K562 (cell line): ENCODE data around the gene POLD4. TPM values are rescaled to one million over a fixed set of nuclear protein-coding genes. Genes with fewer than 3 reads are reported as not detected.

Experiments
- BCOR ChIP-seq: fragments of 450-650 bp; IDR thresholded peaks from 2 replicates; pipeline ENCODE4 v1.6.1; 2016
- CBFB ChIP-seq: sonication (generic); formaldehyde crosslinking; IDR thresholded peaks from 2 replicates; pipeline ENCODE4 v1.4.0; 2020; ENCODE audit warnings: mild to moderate bottlenecking, missing genetic modification reagents
- CC2D1A ChIP-seq: fragments of 450-650 bp; IDR thresholded peaks from 2 replicates; pipeline ENCODE4 v1.6.1; 2017; ENCODE audit warnings: mild to moderate bottlenecking
- CREBBP ChIP-seq: IDR thresholded peaks from one replicate; pipeline ENCODE4 v1.6.1; 2012; ENCODE audit warnings: low read depth, mild to moderate bottlenecking, control low read depth, inconsistent platforms, low read length
- DPF2 ChIP-seq: fragments of 450-650 bp; IDR thresholded peaks from 2 replicates; pipeline ENCODE4 v1.6.1; 2016
- HCFC1 ChIP-seq: IDR thresholded peaks from 2 replicates; pipeline ENCODE4 v1.6.1; 2012; ENCODE audit warnings: low read depth, low read length, improper control_type of control experiment
- HDAC2 ChIP-seq: fragments of 450-650 bp; IDR thresholded peaks from 2 replicates; pipeline ENCODE4 v1.6.1; 2016; ENCODE audit warnings: mild to moderate bottlenecking
- KDM2B ChIP-seq: fragments of 250-450 bp; sonication (Bioruptor Pico); IDR thresholded peaks from 2 replicates; pipeline ENCODE4 v1.8.0; 2021; ENCODE audit warnings: mild to moderate bottlenecking, moderate library complexity
- MED1 ChIP-seq: sonication (generic); formaldehyde crosslinking; IDR thresholded peaks from 2 replicates; pipeline ENCODE4 v1.8.1; 2023; ENCODE audit warnings: missing genetic modification reagents, borderline replicate concordance
- MTA1 ChIP-seq: fragments of 450-650 bp; IDR thresholded peaks from 2 replicates; pipeline ENCODE4 v1.6.1; 2017; ENCODE audit warnings: borderline replicate concordance
- NEUROD1 ChIP-seq: fragments of 150-350 bp; IDR thresholded peaks from 2 replicates; pipeline ENCODE4 v1.6.1; 2014; ENCODE audit warnings: borderline replicate concordance, low read length, low read depth; ENCODE audit not compliant: partially characterized antibody
- NFE2L1 ChIP-seq: fragments of 450-650 bp; IDR thresholded peaks from 2 replicates; pipeline ENCODE4 v1.6.1; 2016; ENCODE audit warnings: missing genetic modification characterization, low read depth, mild to moderate bottlenecking, missing compliant biosample characterization, moderate library complexity, borderline replicate concordance
- NONO ChIP-seq, 2 experiments: fragments of 200-400 bp in 1 of 2; fragments of 450-650 bp in 1 of 2; formaldehyde crosslinking in 1 of 2; IDR thresholded peaks; 2 replicates each; pipeline ENCODE4 v1.6.1; 2017; ENCODE audit warnings: low read depth in 2 of 2, mild to moderate bottlenecking in 2 of 2, moderate library complexity in 2 of 2, low read length in 1 of 2
- PCBP1 ChIP-seq: fragments of 200-400 bp; formaldehyde crosslinking; IDR thresholded peaks from 2 replicates; pipeline ENCODE4 v1.6.1; 2018; ENCODE audit warnings: mild to moderate bottlenecking, low read depth, low read length; ENCODE audit not compliant: poor library complexity, severe bottlenecking
- RREB1 ChIP-seq: fragments of 250-450 bp; sonication (Bioruptor Pico); IDR thresholded peaks from 2 replicates; pipeline ENCODE4 v1.4.0; 2020
- RUNX1 ChIP-seq: sonication (generic); IDR thresholded peaks from 2 replicates; pipeline ENCODE4 v1.6.1; 2016; ENCODE audit warnings: antibody characterized with exemption, low read depth
- SAFB2 ChIP-seq: fragments of 200-400 bp; formaldehyde crosslinking; IDR thresholded peaks from 2 replicates; pipeline ENCODE4 v1.6.1; 2018; ENCODE audit warnings: borderline replicate concordance, low read length, low read depth, moderate library complexity; ENCODE audit not compliant: severe bottlenecking
- SRSF9 ChIP-seq: fragments of 200-400 bp; formaldehyde crosslinking; IDR thresholded peaks from 2 replicates; pipeline ENCODE4 v1.6.1; 2017; ENCODE audit warnings: low read depth, low read length, borderline replicate concordance
- TCF15 ChIP-seq: fragments of 250-450 bp; sonication (Bioruptor Pico); IDR thresholded peaks from 2 replicates; pipeline ENCODE4 v1.8.0; 2022; ENCODE audit warnings: moderate library complexity, mild to moderate bottlenecking, inconsistent platforms
- TGIF2 ChIP-seq: sonication (generic); formaldehyde crosslinking; IDR thresholded peaks from 2 replicates; pipeline ENCODE4 v1.8.1; 2022; ENCODE audit warnings: mild to moderate bottlenecking, missing genetic modification reagents, moderate library complexity
- TRIM28 ChIP-seq: fragments of 450-650 bp; IDR thresholded peaks from 2 replicates; pipeline ENCODE4 v1.6.1; 2017
- ZFX ChIP-seq: sonication (generic); formaldehyde crosslinking; IDR thresholded peaks from 2 replicates; pipeline ENCODE4 v1.8.0; 2022; ENCODE audit warnings: mild to moderate bottlenecking, missing genetic modification reagents, moderate library complexity
- ZNF445 ChIP-seq: fragments of 250-450 bp; sonication (Bioruptor Pico); IDR thresholded peaks from 2 replicates; pipeline ENCODE4 v1.4.0; 2020; ENCODE audit warnings: low read depth, mild to moderate bottlenecking, moderate library complexity
- polyA plus RNA-seq, 8 experiments: library from polyadenylated mRNA; depleted of rRNA in 4 of 8; stranded (reverse) in 5 of 8; unstranded in 3 of 8; fragments of >200 nt; fragmentation: Nextera tagmentation in 2 of 8; fragmentation: Illumina TruSeq in 1 of 8; extraction: Ambion mirVana in 2 of 8; extraction: Trizol in 1 of 8; gene quantifications; 2 replicates each; pipeline versions ENCODE4 v1.2.1 to v1.2.3, GENCODE V29; 2011 to 2014; ENCODE audit warnings: inconsistent platforms in 1 of 8, missing spikeins in 1 of 8
- total RNA-seq, 7 experiments: library from RNA; depleted of rRNA in 6 of 7; stranded (reverse); fragments of >200 nt in 6 of 7; fragmentation: Illumina TruSeq in 2 of 7; extraction: Trizol in 2 of 7; gene quantifications; 2 replicates each; pipeline versions ENCODE4 v1.2.1 to v1.2.3, GENCODE V29; 2011 to 2021; ENCODE audit warnings: low replicate concordance in 1 of 7

POLD4 gene
- total and polyA plus RNA-seq, 9 of the 15 experiments (the other 6 are each of a cell fraction or from before 2014, with no cell fraction given) = 5.8 to 64.5 (median 18.3) TPM

- TF ChIP-seq RREB1 (no peak), CBFB (no peak), TRIM28 (no peak), TGIF2 (no peak), NEUROD1 (no peak), DPF2 (peak; percentile 24; the same call in 1 of the 2 replicates), KDM2B (no peak), NONO (IDR thresholded peaks at IDR 0.05; ENCODE audit: low read depth in 2 of 2, low read length in 1 of 2) (no peak), ZNF445 (CRISPR knock-in tag) (no peak), HDAC2 (0 out of 2 replicates have a peak, but pooled peaks have one; percentile 21), ZFX (no peak; the same call in 1 of the 2 replicates), BCOR (peak; percentile 19; the same call in 1 of the 2 replicates), SRSF9 (no peak), CREBBP (no peak), RUNX1 (no peak), MED1 (CRISPR knock-in tag) (no peak), PCBP1 (no peak), TCF15 (CRISPR knock-in tag) (no peak), SAFB2 (no peak), NFE2L1 (tag) (no peak), HCFC1 (no peak), MTA1 (peak; percentile 76; the same call in 1 of the 2 replicates), CC2D1A (peak; percentile 93)
Observed at GRCh38 chr11:67356864-67357561, 3.7 kb upstream of the POLD4 start (continued).
